B cell (primary cell): ENCODE measurements around the gene ATF6B. TPM values are rescaled to one million over a fixed set of nuclear protein-coding genes. Genes with fewer than 3 reads are reported as not detected.

Experiments used
- ATAC-seq: fragments of 200-7000 bp; cut with Tn5 transposase; one replicate; pipeline ENCODE4 v1.10.0; 2021; ENCODE audit warnings: low read depth, mild to moderate bottlenecking, moderate number of reproducible peaks, moderate library complexity
- CTCF ChIA-PET: fragments of 350-600 bp; sonication (Branson Sonifier 250); formaldehyde crosslinking; loops from one replicate; lab custom pipeline; 2021; ENCODE audit warnings: antibody characterized with exemption, inconsistent platforms; lab: Charles Lee
- POLR2A ChIA-PET: fragments of 350-600 bp; sonication (Branson Sonifier 250); formaldehyde crosslinking; loops from one replicate; lab custom pipeline; 2021; ENCODE audit warnings: antibody characterized with exemption; lab: Charles Lee
- DNase-seq: peaks from one replicate; pipeline ENCODE4 v3.0.0; 2013
- H2AFZ ChIP-seq: 2 replicates; pipeline ENCODE4 v1.6.1; 2012; ENCODE audit warnings: mild to moderate bottlenecking, low read depth, low read length; ENCODE audit not compliant: insufficient read depth, poor library complexity, severe bottlenecking
- H3K27ac ChIP-seq, 2 donors: 1 replicate in 1 of 2; 2 replicates in 1 of 2; pipeline ENCODE4 v1.5.1; 2012 to 2013; ENCODE audit warnings: low read length in 2 of 2, mild to moderate bottlenecking in 2 of 2, moderate library complexity in 1 of 2
- H3K27me3 ChIP-seq, 4 experiments: fragments of 200-600 bp in 1 of 4; sonication (generic) in 1 of 4; replicated peaks in 1 of 4; 1 replicate in 2 of 4; 2 replicates in 2 of 4; pipeline versions ENCODE4 v1.6.1 to v1.7.0; 2013 to 2016; ENCODE audit warnings: low read length in 3 of 4, mild to moderate bottlenecking in 2 of 4, mixed read lengths in 1 of 4, moderate library complexity in 1 of 4; ENCODE audit not compliant: insufficient read depth in 4 of 4, control insufficient read depth in 3 of 4; ENCODE audit errors: control extremely low read depth in 1 of 4
- H3K36me3 ChIP-seq, 2 experiments: replicated peaks in 1 of 2; 1 replicate in 1 of 2; 2 replicates in 1 of 2; pipeline versions ENCODE4 v1.6.1 to v1.7.1; 2013; ENCODE audit warnings: low read length in 1 of 2; ENCODE audit not compliant: insufficient read depth in 2 of 2, control insufficient read depth in 1 of 2; ENCODE audit errors: control extremely low read depth in 1 of 2, extremely low read depth in 1 of 2
- H3K4me1 ChIP-seq, 2 donors: fragments of 200-600 bp in 1 of 2; sonication (generic) in 1 of 2; 1 replicate in 1 of 2; 2 replicates in 1 of 2; pipeline versions ENCODE4 v1.5.1 to v1.6.1; 2013 to 2017; ENCODE audit warnings: low read length in 2 of 2; ENCODE audit not compliant: control insufficient read depth in 2 of 2, insufficient read depth in 2 of 2
- H3K4me2 ChIP-seq: replicated peaks from 2 replicates; pipeline ENCODE3; 2012; ENCODE audit warnings: mild to moderate bottlenecking, low read depth, low read length; ENCODE audit not compliant: poor library complexity, severe bottlenecking
- H3K4me3 ChIP-seq, 5 experiments: fragments of 200-600 bp in 1 of 5; sonication (generic) in 1 of 5; 1 replicate in 3 of 5; 2 replicates in 2 of 5; pipeline versions ENCODE4 v1.5.1 to v1.7.0; 2011 to 2016; ENCODE audit warnings: low read length in 4 of 5, mild to moderate bottlenecking in 4 of 5, low read depth in 2 of 5, control low read depth in 1 of 5, moderate library complexity in 1 of 5; ENCODE audit not compliant: insufficient read depth in 1 of 5; ENCODE audit errors: control extremely low read depth in 1 of 5, extremely low read depth in 1 of 5
- H3K79me2 ChIP-seq: fragments of 200-600 bp; sonication (generic); one replicate; pipeline ENCODE4 v1.6.0; 2016; ENCODE audit warnings: low read length; ENCODE audit not compliant: control insufficient read depth, insufficient read depth
- H3K9ac ChIP-seq: fragments of 200-600 bp; sonication (generic); 2 replicates; pipeline ENCODE4 v1.6.1; 2017; ENCODE audit warnings: mild to moderate bottlenecking, low read length, moderate library complexity
- H3K9me3 ChIP-seq, 3 donors: one replicate each; pipeline versions ENCODE4 v1.6.1 to v1.7.1; 2013; ENCODE audit warnings: low read length in 2 of 3; ENCODE audit not compliant: control insufficient read depth in 2 of 3, insufficient read depth in 1 of 3; ENCODE audit errors: control extremely low read depth in 1 of 3
- H4K20me1 ChIP-seq: 2 replicates; pipeline ENCODE4 v1.6.0; 2012; ENCODE audit warnings: mild to moderate bottlenecking, low read length; ENCODE audit not compliant: insufficient read depth, control insufficient read depth, poor library complexity, severe bottlenecking
- H3K27ac Mint-ChIP-seq: one replicate; pipeline ENCODE4 v1.8.0; 2021; ENCODE audit warnings: mixed read lengths
- H3K27me3 Mint-ChIP-seq: one replicate; pipeline ENCODE4 v1.8.0; 2021; ENCODE audit warnings: mixed read lengths
- H3K4me1 Mint-ChIP-seq: one replicate; pipeline ENCODE4 v1.8.0; 2021; ENCODE audit warnings: mixed read lengths
- H3K4me3 Mint-ChIP-seq: one replicate; pipeline ENCODE4 v1.8.0; 2021; ENCODE audit warnings: mixed read lengths
- H3K9me3 Mint-ChIP-seq: one replicate; pipeline ENCODE4 v1.8.0; 2022; ENCODE audit warnings: mixed read lengths; ENCODE audit not compliant: insufficient read depth
- CTCF ChIP-seq: fragments of 200-600 bp; IDR thresholded peaks from one replicate; pipeline ENCODE4 v1.8.0; 2022; ENCODE audit warnings: antibody characterized with exemption, mild to moderate bottlenecking
- EZH2 ChIP-seq: IDR thresholded peaks from 2 replicates; pipeline ENCODE4 v1.6.1; 2012; ENCODE audit warnings: borderline replicate concordance, low read depth, mild to moderate bottlenecking, moderate library complexity, low read length; ENCODE audit not compliant: insufficient read depth, poor library complexity, severe bottlenecking
- WGBS: methylation state at CpG from one replicate; pipeline ENCODE4 v1.1.5; 2013; ENCODE audit warnings: missing lambda C conversion rate; ENCODE audit not compliant: insufficient coverage; 5-methylcytosine and 5-hydroxymethylcytosine counted together
- intact Hi-C: fragments of 100-400 bp; cut with micrococcal nuclease; formaldehyde crosslinking; loops from one replicate; pipeline ENCODE4 v1.10.0; 2022
- polyA plus RNA-seq: library from polyadenylated mRNA; depleted of rRNA; stranded (reverse); fragments of >200 nt; gene quantifications from 2 replicates; pipeline ENCODE4 v1.2.3, GENCODE V29; 2012
- total RNA-seq, 2 donors: library from RNA; stranded (reverse); fragments of 120-200 nt in 1 of 2; gene quantifications; 1 replicate in 1 of 2; 2 replicates in 1 of 2; pipeline versions ENCODE4 v1.2.3 to v1.2.4, GENCODE V29; 2013 to 2022

Gene ATF6B
- total and polyA plus RNA-seq, 2 donors (not counting 1 experiment from before 2014, with no cell fraction given): 180 to 201 TPM

GRCh38 chr6:32118782-32119628 lies 9.0 kb downstream of the ATF6B start:
- Histone ChIP-seq H3K4me1 (peaks cover 0 to 3% of the 10 kb centered on the region in 2 donors), H3K4me3 (no peak overlapping the region), H3K27me3 (no peaks in the 10 kb centered on the region), H4K20me1 (peaks cover 21% of the 10 kb centered on the region), H3K9ac (no peak overlapping the region), H3K9me3 (no peaks in the 10 kb centered on the region), H3K79me2 (peaks cover 11% of the 10 kb centered on the region), H2AFZ (no peak overlapping the region), H3K4me2 (no peak overlapping the region), H3K36me3 (peaks cover 6 to 80% of the 10 kb centered on the region in 2 experiments), H3K27ac (no peak overlapping the region)
- intact Hi-C loops: loop anchor here (1.0 to 2.0 kb wide), 4 partner anchors 35 to 294 kb away; partner anchors contain the start of gene PPT2
- Mint-ChIP-seq H3K4me1 (peaks cover 7% of the 10 kb centered on the region), H3K27me3 (no peaks in the 10 kb centered on the region), H3K27ac (no peak overlapping the region), H3K4me3 (no peak overlapping the region), H3K9me3 (no peaks in the 10 kb centered on the region)
- DNase-seq: peak; percentile 77
- ATAC-seq: peak; percentile 85
- ChIA-PET CTCF (interaction anchor here (0.6 to 5.0 kb wide), 20 partner anchors 10 to 749 kb away, joined by 3 to 40 read pairs (median 4); partner anchors contain the start of genes ATF6B, EGFL8, FKBPL and GPSM3), POLR2A (interaction anchor here (0.8 to 1.4 kb wide), 2 partner anchors 77 to 78 kb away, joined by 3 to 4 read pairs; no protein-coding TSS in a partner anchor)
- 17% methylated on average over 8 of the region's 17 CpGs for WGBS
- TF ChIP-seq EZH2 (no peak), CTCF (peak; percentile 95)

DNA sequence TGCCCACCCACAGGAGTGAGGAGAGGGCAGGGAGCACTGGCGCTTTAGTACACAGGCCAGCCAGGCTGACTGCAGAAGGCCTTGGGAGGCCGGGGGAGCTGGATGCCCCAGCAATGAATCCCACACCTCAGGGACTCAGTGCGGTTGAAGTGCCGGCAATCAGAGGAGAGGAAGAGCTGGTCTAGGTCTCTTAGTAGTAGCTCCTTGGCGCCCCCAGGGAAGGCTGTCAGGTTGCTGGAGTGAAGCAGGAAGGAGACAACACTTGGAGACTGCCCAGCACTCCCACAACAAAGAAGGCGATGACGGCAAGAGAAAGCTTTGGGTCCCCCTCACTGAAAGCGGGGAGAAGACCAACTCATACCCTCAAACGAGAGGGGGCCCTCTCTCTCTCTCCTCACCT lies 10.6 kb downstream of the ATF6B start:
- H3K79me2 ChIP-seq: peaks cover 6% of the 10 kb centered on the region
- no peak for TF ChIP-seq CTCF
- no peak for TF ChIP-seq EZH2
- no peaks in the 10 kb centered on the region for H3K27me3 ChIP-seq
- H3K27ac ChIP-seq: no peak overlapping the region
- Mint-ChIP-seq H3K27me3 (no peaks in the 10 kb centered on the region), H3K27ac (no peak overlapping the region), H3K4me1 (peaks cover 5% of the 10 kb centered on the region), H3K4me3 (no peak overlapping the region), H3K9me3 (no peaks in the 10 kb centered on the region)
- ATAC-seq (no peak), DNase-seq (no peak)
- no peak overlapping the region for H2AFZ ChIP-seq
- no peaks in the 10 kb centered on the region for H3K9me3 ChIP-seq
- intact Hi-C loops: no loop called here
- no peak overlapping the region for H3K4me2 ChIP-seq
- H3K9ac ChIP-seq: no peak overlapping the region
- WGBS: 96% methylated on average over 4 of the region's 9 CpGs
- H3K36me3 ChIP-seq: peaks cover 5 to 67% of the 10 kb centered on the region in 2 experiments
- ChIA-PET CTCF (interaction anchor here (0.8 to 5.0 kb wide), 5 partner anchors 11 to 669 kb away, joined by 3 to 40 read pairs (median 9); partner anchors contain the start of genes ATF6B and FKBPL), POLR2A (no interaction called here)
- H3K4me3 ChIP-seq: no peak overlapping the region
- peaks cover 0 to 3% of the 10 kb centered on the region in 2 donors for H3K4me1 ChIP-seq
- H4K20me1 ChIP-seq: peaks cover 14% of the 10 kb centered on the region
